Hepatocyte (in vitro differentiated cells): ENCODE results near the gene SPATA45. TPM values are rescaled to one million over a fixed set of nuclear protein-coding genes. Genes with fewer than 3 reads are reported as not detected.
A peak's percentile ranks its signal among the peaks of the same experiment; 100 is the strongest.

Experiments used
- DNase-seq: peaks from one replicate; pipeline ENCODE4 v3.0.0-alpha.2; 2016; ENCODE audit warnings: low spot score
- H2AFZ ChIP-seq: fragments of 200-600 bp; sonication (generic); 2 replicates; pipeline ENCODE4 v1.6.0; 2016; ENCODE audit warnings: antibody characterized with exemption, mild to moderate bottlenecking
- H3K27ac ChIP-seq: fragments of 200-600 bp; sonication (generic); 2 replicates; pipeline ENCODE4 v1.5.1; 2016; ENCODE audit warnings: mild to moderate bottlenecking
- H3K27me3 ChIP-seq: fragments of 200-600 bp; sonication (generic); 2 replicates; pipeline ENCODE4 v1.6.1; 2016
- H3K36me3 ChIP-seq: fragments of 200-600 bp; sonication (generic); replicated peaks from 2 replicates; pipeline ENCODE4 v1.5.1; 2016; ENCODE audit warnings: low read depth; ENCODE audit not compliant: insufficient read depth
- H3K4me1 ChIP-seq: fragments of 200-600 bp; sonication (generic); 2 replicates; pipeline ENCODE4 v1.5.1; 2016; ENCODE audit warnings: mild to moderate bottlenecking, moderate library complexity; ENCODE audit not compliant: insufficient read depth
- H3K4me2 ChIP-seq: fragments of 200-600 bp; sonication (generic); 2 replicates; pipeline ENCODE4 v1.6.0; 2016
- H3K4me3 ChIP-seq: fragments of 200-600 bp; sonication (generic); 2 replicates; pipeline ENCODE4 v1.5.1; 2016; ENCODE audit warnings: mild to moderate bottlenecking
- H3K79me2 ChIP-seq: fragments of 200-600 bp; sonication (generic); 2 replicates; pipeline ENCODE4 v1.6.0; 2017; ENCODE audit warnings: mild to moderate bottlenecking
- H3K9me2 ChIP-seq: fragments of 200-600 bp; sonication (generic); replicated peaks from 2 replicates; pipeline ENCODE4 v1.6.0; 2017; ENCODE audit warnings: mild to moderate bottlenecking; ENCODE audit not compliant: insufficient read depth
- H3K9me3 ChIP-seq: fragments of 200-600 bp; sonication (generic); 2 replicates; pipeline ENCODE4 v1.5.1; 2016; ENCODE audit warnings: low read depth, mild to moderate bottlenecking
- H4K20me1 ChIP-seq: fragments of 200-600 bp; sonication (generic); 2 replicates; pipeline ENCODE4 v1.6.0; 2016; ENCODE audit warnings: mild to moderate bottlenecking; ENCODE audit not compliant: insufficient read depth, poor library complexity, severe bottlenecking
- CTCF ChIP-seq: fragments of 200-600 bp; sonication (generic); IDR thresholded peaks from 2 replicates; pipeline ENCODE4 v1.5.1; 2016; ENCODE audit warnings: antibody characterized with exemption, mild to moderate bottlenecking; ENCODE audit not compliant: poor library complexity
- EZH2 ChIP-seq: fragments of 200-600 bp; sonication (generic); IDR thresholded peaks from 2 replicates; pipeline ENCODE4 v1.6.1; 2016; ENCODE audit warnings: antibody characterized with exemption, mild to moderate bottlenecking, borderline replicate concordance
- EZH2phosphoT487 ChIP-seq: fragments of 200-600 bp; sonication (generic); IDR thresholded peaks from one replicate; pipeline ENCODE4 v1.6.1; 2018; ENCODE audit warnings: antibody characterized with exemption, mild to moderate bottlenecking, low read depth, moderate library complexity; ENCODE audit not compliant: unreplicated experiment, severe bottlenecking
- WGBS: methylation state at CpG from one replicate; pipeline ENCODE4 v1.1.6; 2016; ENCODE audit warnings: low lambda C conversion rate; ENCODE audit errors: missing lambda C conversion rate; 5-methylcytosine and 5-hydroxymethylcytosine counted together
- polyA plus RNA-seq: library from polyadenylated mRNA; unstranded; fragments of >200 nt; fragmentation: Nextera tagmentation; extraction: Ambion mirVana; gene quantifications from 2 replicates; pipeline ENCODE4 v1.2.1, GENCODE V29; 2016
- total RNA-seq: library from RNA; depleted of rRNA; stranded (reverse); fragments of >200 nt; gene quantifications from 2 replicates; pipeline ENCODE4 v1.2.3, GENCODE V29; 2014

SPATA45 gene
- total and polyA plus RNA-seq, 2 experiments from 2014 or later = 0.44 TPM; not detected in 1

DNA sequence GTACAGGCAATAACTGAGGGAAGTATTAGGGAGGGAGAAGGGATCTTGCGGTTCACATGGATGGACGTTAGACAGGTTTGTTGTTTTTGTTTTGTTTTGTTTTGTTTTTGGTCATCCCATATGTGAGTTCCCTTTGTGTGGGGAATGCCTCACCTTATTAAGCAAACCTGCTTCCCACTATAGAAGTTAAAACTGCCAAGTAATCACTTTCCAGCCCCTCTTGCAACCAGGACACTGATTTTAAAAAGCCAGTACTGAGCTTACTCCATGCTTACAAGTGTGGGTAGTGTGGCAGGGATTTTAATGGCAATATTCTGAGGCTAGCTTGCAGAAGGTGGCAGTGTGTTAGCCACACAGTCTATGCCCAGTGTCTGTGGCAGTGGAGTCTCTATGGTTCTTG lies 26.5 kb downstream of the SPATA45 start:
- 95% methylated on average over 2 of the region's 2 CpGs for WGBS
- Histone ChIP-seq H2AFZ (no peak overlapping the region), H3K9me2 (no peaks in the 10 kb centered on the region), H3K27ac (no peak overlapping the region), H3K27me3 (no peaks in the 10 kb centered on the region), H4K20me1 (no peaks in the 10 kb centered on the region), H3K9me3 (no peaks in the 10 kb centered on the region), H3K4me1 (peaks cover 30% of the 10 kb centered on the region), H3K79me2 (no peaks in the 10 kb centered on the region), H3K4me2 (no peak overlapping the region), H3K4me3 (no peak overlapping the region), H3K36me3 (no peaks in the 10 kb centered on the region)
- DNase-seq = no peak
- no peak for TF ChIP-seq CTCF
- no peak for TF ChIP-seq EZH2phosphoT487
- TF ChIP-seq EZH2 = no peak

- no peak overlapping the region for H3K4me3 ChIP-seq
- peak; percentile 48 for DNase-seq
- TF ChIP-seq EZH2phosphoT487 = no peak
- no peak for TF ChIP-seq CTCF
- TF ChIP-seq EZH2 = no peak
- no peaks in the 10 kb centered on the region for H3K9me2 ChIP-seq
- H3K36me3 ChIP-seq = no peaks in the 10 kb centered on the region
- WGBS = 28% methylated on average over 5 of the region's 5 CpGs
- peak overlapping the region; percentile 17 for H2AFZ ChIP-seq
- H3K27me3 ChIP-seq = no peaks in the 10 kb centered on the region
- H3K9me3 ChIP-seq = no peaks in the 10 kb centered on the region
- H3K4me1 ChIP-seq = peaks cover 18% of the 10 kb centered on the region
- peak overlapping the region; percentile 82 for H3K27ac ChIP-seq
- H3K4me2 ChIP-seq = peak overlapping the region; percentile 50
- no peaks in the 10 kb centered on the region for H3K79me2 ChIP-seq
- no peaks in the 10 kb centered on the region for H4K20me1 ChIP-seq
Measured at GRCh38 chr1:212819726-212820125, 27.7 kb downstream of the SPATA45 start.

- WGBS = 64% methylated on average over 3 of the region's 3 CpGs
Measured at GRCh38 chr1:212816567-212817278, 30.7 kb downstream of the SPATA45 start.

More at GRCh38 chr1:212816567-212817278, 30.7 kb downstream of the SPATA45 start:
- Histone ChIP-seq H3K27ac (peak overlapping the region; percentile 62), H2AFZ (no peak overlapping the region), H3K9me2 (no peaks in the 10 kb centered on the region), H3K4me2 (no peak overlapping the region), H3K79me2 (no peaks in the 10 kb centered on the region), H3K27me3 (no peaks in the 10 kb centered on the region), H3K36me3 (no peaks in the 10 kb centered on the region), H3K4me1 (peaks cover 17% of the 10 kb centered on the region), H4K20me1 (no peaks in the 10 kb centered on the region), H3K9me3 (no peaks in the 10 kb centered on the region), H3K4me3 (no peak overlapping the region)
- DNase-seq = no peak
- TF ChIP-seq EZH2 (no peak), CTCF (no peak), EZH2phosphoT487 (no peak)
